ENCODE measurements around the gene S100P. TPM values are rescaled to one million over a fixed set of nuclear protein-coding genes. Genes with fewer than 3 reads are reported as not detected.

S100P gene
- total RNA-seq, 2 experiments from 2014 or later, result not detected

- H3K4me1 ChIP-seq (ENCODE audit: insufficient read depth, low read length, poor library complexity, severe bottlenecking), result no peaks in the 10 kb centered on the region
- ChIA-PET POLR2A (no interaction called here), CTCF (ENCODE audit: unreplicated experiment) (no interaction called here)
- H3K9me3 ChIP-seq (ENCODE audit: low read length), result no peaks in the 10 kb centered on the region
- no peaks in the 10 kb centered on the region for H3K36me3 ChIP-seq (ENCODE audit: insufficient read depth, low read length)
- BruUV-seq (replicated peaks), result no TSS peak
- H3K4me2 ChIP-seq (ENCODE audit: low read length), result no peak overlapping the region
- no peak overlapping the region for H3K27ac ChIP-seq (ENCODE audit: low read depth, low read length, poor library complexity, severe bottlenecking)
- intact Hi-C loops (cut with micrococcal nuclease; ENCODE audit: unreplicated experiment), result no loop called here
- no peaks in the 10 kb centered on the region for H3K79me2 ChIP-seq (ENCODE audit: insufficient read depth, low read depth, low read length)
- DNase-seq (ENCODE audit: low spot score), result no peak
- no peaks in the 10 kb centered on the region for H4K20me1 ChIP-seq (ENCODE audit: insufficient read depth, low read length)
- TF ChIP-seq CTCF (conservative IDR thresholded peaks at IDR 0.05; ENCODE audit: low read length), result no peak
- no peak for TF ChIP-seq EZH2phosphoT487 (IDR thresholded peaks at IDR 0.05; ENCODE audit: borderline replicate concordance, low read depth, low read length)
- no peaks in the 10 kb centered on the region for H3K9me2 ChIP-seq (ENCODE audit: insufficient read depth, low read length)
- H2AFZ ChIP-seq (ENCODE audit: low read length), result no peak overlapping the region
- no peak overlapping the region for H3K4me3 ChIP-seq (ENCODE audit: low read depth, low read length, poor library complexity, severe bottlenecking)
Observed at GRCh38 chr4:6658209-6658595, 35.5 kb upstream of the S100P start.

GRCh38 chr4:6658597-6659075, 35.0 kb upstream of the S100P start:
- TF ChIP-seq CTCF (conservative IDR thresholded peaks at IDR 0.05; ENCODE audit: low read length) (no peak), EZH2phosphoT487 (IDR thresholded peaks at IDR 0.05; ENCODE audit: borderline replicate concordance, low read depth, low read length) (no peak)
- Histone ChIP-seq H2AFZ (ENCODE audit: low read length) (no peak overlapping the region), H3K9me2 (ENCODE audit: insufficient read depth, low read length) (no peaks in the 10 kb centered on the region), H3K79me2 (ENCODE audit: insufficient read depth, low read depth, low read length) (no peaks in the 10 kb centered on the region), H3K4me1 (ENCODE audit: insufficient read depth, low read length, poor library complexity, severe bottlenecking) (no peaks in the 10 kb centered on the region), H4K20me1 (ENCODE audit: insufficient read depth, low read length) (no peaks in the 10 kb centered on the region), H3K4me3 (ENCODE audit: low read depth, low read length, poor library complexity, severe bottlenecking) (no peak overlapping the region), H3K27ac (ENCODE audit: low read depth, low read length, poor library complexity, severe bottlenecking) (no peak overlapping the region), H3K36me3 (ENCODE audit: insufficient read depth, low read length) (no peaks in the 10 kb centered on the region), H3K9me3 (ENCODE audit: low read length) (no peaks in the 10 kb centered on the region), H3K4me2 (ENCODE audit: low read length) (no peak overlapping the region)
- ChIA-PET CTCF (ENCODE audit: unreplicated experiment) (no interaction called here), POLR2A (no interaction called here)
- intact Hi-C loops (cut with micrococcal nuclease; ENCODE audit: unreplicated experiment), result no loop called here
- no peak for DNase-seq (ENCODE audit: low spot score)
- no TSS peak for BruUV-seq (replicated peaks)

GRCh38 chr4:6659897-6660296, 33.8 kb upstream of the S100P start:
- H3K4me3 ChIP-seq (ENCODE audit: low read depth, low read length, poor library complexity, severe bottlenecking), result no peak overlapping the region
- BruUV-seq (replicated peaks), result no TSS peak
- no peaks in the 10 kb centered on the region for H3K79me2 ChIP-seq (ENCODE audit: insufficient read depth, low read depth, low read length)
- H3K9me3 ChIP-seq (ENCODE audit: low read length), result no peaks in the 10 kb centered on the region
- H3K9me2 ChIP-seq (ENCODE audit: insufficient read depth, low read length), result no peaks in the 10 kb centered on the region
- no peak for DNase-seq (ENCODE audit: low spot score)
- no peak overlapping the region for H3K27ac ChIP-seq (ENCODE audit: low read depth, low read length, poor library complexity, severe bottlenecking)
- TF ChIP-seq EZH2phosphoT487 (IDR thresholded peaks at IDR 0.05; ENCODE audit: borderline replicate concordance, low read depth, low read length) (no peak), CTCF (conservative IDR thresholded peaks at IDR 0.05; ENCODE audit: low read length) (no peak)
- POLR2A ChIA-PET, result interaction anchor here (0.7 kb wide), 1 partner anchor 692 kb away, joined by 3 read pairs; no protein-coding TSS in a partner anchor
- no peak overlapping the region for H2AFZ ChIP-seq (ENCODE audit: low read length)
- H3K36me3 ChIP-seq (ENCODE audit: insufficient read depth, low read length), result no peaks in the 10 kb centered on the region
- H3K4me1 ChIP-seq (ENCODE audit: insufficient read depth, low read length, poor library complexity, severe bottlenecking), result no peaks in the 10 kb centered on the region
- intact Hi-C loops (cut with micrococcal nuclease; ENCODE audit: unreplicated experiment), result no loop called here
- no peak overlapping the region for H3K4me2 ChIP-seq (ENCODE audit: low read length)
- CTCF ChIA-PET (ENCODE audit: unreplicated experiment), result no interaction called here
- no peaks in the 10 kb centered on the region for H4K20me1 ChIP-seq (ENCODE audit: insufficient read depth, low read length)

Measured in OCI-LY7 (cell line).